GM12892 (cell line): ENCODE measurements around the gene ZNF814.

Experiments
- POLR2A ChIP-seq: IDR thresholded peaks from 2 replicates; pipeline ENCODE4 v1.6.1; 2011; ENCODE audit warnings: low read depth, low read length, control low read depth
- POLR2AphosphoS5 ChIP-seq: IDR thresholded peaks from 2 replicates; pipeline ENCODE4 v1.6.1; 2011; ENCODE audit warnings: low read depth, low read length, control low read depth

- no peak for TF ChIP-seq POLR2AphosphoS5
- TF ChIP-seq POLR2A, result no peak
Observed at GRCh38 chr19:57887195-57887941, 1.5 kb downstream of the ZNF814 start.
